Panc1 (cell line): Measurements from ENCODE around the gene C16orf89. TPM values are rescaled to one million over a fixed set of nuclear protein-coding genes. Genes with fewer than 3 reads are reported as not detected.

Source experiments
- ATAC-seq: fragments of 200-7000 bp; cut with Tn5 transposase; 2 replicates; pipeline ENCODE4 v1.9.1; 2020; ENCODE audit warnings: mild to moderate bottlenecking, moderate library complexity
- BruUV-seq: library from RNA; stranded (reverse); fragments of 400-500 nt; replicated peaks from 2 replicates; lab custom pipeline; 2021; lab: Mats Ljungman, UMichigan
- CTCF ChIA-PET: fragments of 300-600 bp; sonication (Branson Sonifier 250); formaldehyde crosslinking; loops from one replicate; lab custom pipeline; 2022; ENCODE audit warnings: antibody characterized with exemption; lab: Charles Lee
- POLR2A ChIA-PET: fragments of 300-600 bp; sonication (Branson Sonifier 250); formaldehyde crosslinking; loops from one replicate; lab custom pipeline; 2022; ENCODE audit warnings: antibody characterized with exemption; lab: Charles Lee
- DNase-seq: peaks from one replicate; pipeline ENCODE4 v3.0.0-alpha.2; 2010; ENCODE audit warnings: low read depth, low spot score
- H3K27ac ChIP-seq: 2 replicates; pipeline ENCODE4 v1.5.1; 2011; ENCODE audit warnings: mild to moderate bottlenecking, low read length, inconsistent platforms
- H3K27me3 ChIP-seq: fragments of 200-500 bp; sonication (Bioruptor generic); 2 replicates; pipeline ENCODE4 v1.6.0; 2014; ENCODE audit warnings: low read length, inconsistent platforms; ENCODE audit not compliant: control insufficient read depth, insufficient read depth
- H3K36me3 ChIP-seq: fragments of 200-500 bp; sonication (Bioruptor generic); 2 replicates; pipeline ENCODE4 v1.5.1; 2014; ENCODE audit warnings: inconsistent platforms, mild to moderate bottlenecking, low read length, moderate library complexity; ENCODE audit not compliant: control insufficient read depth, insufficient read depth
- H3K4me1 ChIP-seq: 2 replicates; pipeline ENCODE4 v1.5.1; 2011; ENCODE audit warnings: inconsistent platforms, mild to moderate bottlenecking, low read length, moderate library complexity; ENCODE audit not compliant: control insufficient read depth, insufficient read depth
- H3K4me3 ChIP-seq, 2 experiments: 2 replicates each; pipeline ENCODE4 v1.5.1; 2011 to 2012; ENCODE audit warnings: low read depth in 2 of 2, low read length in 2 of 2, mild to moderate bottlenecking in 2 of 2, inconsistent platforms in 1 of 2, moderate library complexity in 1 of 2
- H3K9me3 ChIP-seq: fragments of 200-500 bp; sonication (Bioruptor generic); 2 replicates; pipeline ENCODE4 v1.5.1; 2014; ENCODE audit warnings: low read depth, mild to moderate bottlenecking, inconsistent platforms, low read length, moderate library complexity; ENCODE audit not compliant: control insufficient read depth, insufficient read depth
- POLR2AphosphoS5 ChIP-seq: IDR thresholded peaks from 2 replicates; pipeline ENCODE4 v1.6.1; 2012; ENCODE audit warnings: mild to moderate bottlenecking, low read depth, low read length, moderate library complexity
- SIN3A ChIP-seq: IDR thresholded peaks from 2 replicates; pipeline ENCODE4 v1.6.1; 2012; ENCODE audit warnings: low read depth, mild to moderate bottlenecking, low read length, moderate library complexity, borderline replicate concordance; ENCODE audit not compliant: insufficient read depth
- TCF7L2 ChIP-seq: IDR thresholded peaks from 2 replicates; pipeline ENCODE4 v1.6.1; 2011; ENCODE audit warnings: mild to moderate bottlenecking, low read depth, low read length, inconsistent platforms
- in situ Hi-C: cut with HindIII; loops from 2 replicates; pipeline ENCODE4 v1.10.0; 2016; ENCODE audit warnings: low sequenced_read_pairs, low pct_unique_long_range_greater_than_20kb
- intact Hi-C: fragments of 100-400 bp; cut with micrococcal nuclease; formaldehyde crosslinking; loops from one replicate; pipeline ENCODE4 v1.10.0; 2022; ENCODE audit not compliant: unreplicated experiment
- total RNA-seq: library from RNA; stranded (reverse); gene quantifications from one replicate; pipeline ENCODE4 v1.2.1, GENCODE V29; 2021; ENCODE audit not compliant: unreplicated experiment
- TF ChIP-seq, protein P1 (sequence below), 2 experiments: IDR thresholded peaks; 2 replicates each; pipeline ENCODE4 v1.6.1; 2011 to 2012; ENCODE audit warnings: low read depth in 2 of 2, control low read depth in 1 of 2, low read length in 1 of 2, mild to moderate bottlenecking in 1 of 2, moderate library complexity in 1 of 2; ENCODE audit not compliant: insufficient read depth in 1 of 2
- TF ChIP-seq, protein P2 (sequence below): fragments of 450-650 bp; IDR thresholded peaks from 2 replicates; pipeline ENCODE4 v1.5.1; 2017; ENCODE audit warnings: mild to moderate bottlenecking

The C16orf89 gene
- total RNA-seq, 1 experiment from 2014 or later: not detected

DNA sequence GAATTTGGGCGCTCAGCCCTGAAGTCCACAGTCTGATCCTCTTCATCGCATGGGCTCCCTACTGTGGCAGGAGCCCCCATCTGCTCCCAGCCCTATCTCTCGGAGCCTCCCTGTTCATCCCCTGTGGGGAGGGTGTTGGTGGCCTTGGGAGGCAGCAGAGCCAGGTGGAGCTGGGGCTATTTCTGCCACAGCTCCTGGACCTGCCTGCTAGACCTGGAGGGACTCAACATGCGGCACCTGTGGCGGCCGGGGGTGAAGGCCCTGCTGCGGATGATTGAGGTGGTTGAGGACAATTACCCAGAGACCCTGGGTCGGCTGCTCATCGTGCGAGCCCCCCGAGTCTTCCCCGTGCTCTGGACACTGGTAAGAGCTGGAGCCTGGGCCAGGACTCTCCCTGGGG is 62.5 kb downstream of the C16orf89 start:
- no peak overlapping the region for H3K4me3 ChIP-seq

DNA sequence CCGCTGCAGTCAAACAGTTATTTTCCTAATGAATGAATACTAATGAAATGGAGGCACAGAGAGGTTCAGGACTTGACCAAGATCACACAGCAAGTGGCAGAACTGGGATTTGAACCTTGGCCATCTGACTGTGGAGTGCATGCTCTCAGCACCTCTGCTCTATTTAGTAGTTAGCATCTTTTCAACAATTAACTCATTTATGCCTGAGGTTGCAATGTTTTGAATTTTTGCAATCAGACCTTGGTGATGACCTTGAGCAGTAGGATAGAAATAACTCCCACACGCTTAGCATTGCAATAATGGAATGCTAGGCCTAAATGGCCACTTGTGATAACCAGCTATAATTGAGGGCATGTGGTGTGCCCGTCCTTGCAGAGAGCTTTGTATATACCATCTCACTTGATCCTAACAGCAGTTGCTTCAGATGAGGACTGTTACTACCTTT is 63.0 kb downstream of the C16orf89 start:
- no peaks in the 10 kb centered on the region for H3K36me3 ChIP-seq
- BruUV-seq: no TSS peak
- no peaks in the 10 kb centered on the region for H3K9me3 ChIP-seq
- H3K27me3 ChIP-seq: no peaks in the 10 kb centered on the region
- H3K4me1 ChIP-seq: no peaks in the 10 kb centered on the region
- H3K4me3 ChIP-seq: no peak overlapping the region
- H3K27ac ChIP-seq: no peak overlapping the region
- ChIA-PET CTCF (no interaction called here), POLR2A (no interaction called here)
- DNase-seq (no peak), ATAC-seq (0 out of 2 replicates have a peak, but pooled peaks have one; percentile 10)
- intact Hi-C loops: no loop called here
- no peak for TF ChIP-seq TCF7L2
- TF ChIP-seq, protein P1, sequence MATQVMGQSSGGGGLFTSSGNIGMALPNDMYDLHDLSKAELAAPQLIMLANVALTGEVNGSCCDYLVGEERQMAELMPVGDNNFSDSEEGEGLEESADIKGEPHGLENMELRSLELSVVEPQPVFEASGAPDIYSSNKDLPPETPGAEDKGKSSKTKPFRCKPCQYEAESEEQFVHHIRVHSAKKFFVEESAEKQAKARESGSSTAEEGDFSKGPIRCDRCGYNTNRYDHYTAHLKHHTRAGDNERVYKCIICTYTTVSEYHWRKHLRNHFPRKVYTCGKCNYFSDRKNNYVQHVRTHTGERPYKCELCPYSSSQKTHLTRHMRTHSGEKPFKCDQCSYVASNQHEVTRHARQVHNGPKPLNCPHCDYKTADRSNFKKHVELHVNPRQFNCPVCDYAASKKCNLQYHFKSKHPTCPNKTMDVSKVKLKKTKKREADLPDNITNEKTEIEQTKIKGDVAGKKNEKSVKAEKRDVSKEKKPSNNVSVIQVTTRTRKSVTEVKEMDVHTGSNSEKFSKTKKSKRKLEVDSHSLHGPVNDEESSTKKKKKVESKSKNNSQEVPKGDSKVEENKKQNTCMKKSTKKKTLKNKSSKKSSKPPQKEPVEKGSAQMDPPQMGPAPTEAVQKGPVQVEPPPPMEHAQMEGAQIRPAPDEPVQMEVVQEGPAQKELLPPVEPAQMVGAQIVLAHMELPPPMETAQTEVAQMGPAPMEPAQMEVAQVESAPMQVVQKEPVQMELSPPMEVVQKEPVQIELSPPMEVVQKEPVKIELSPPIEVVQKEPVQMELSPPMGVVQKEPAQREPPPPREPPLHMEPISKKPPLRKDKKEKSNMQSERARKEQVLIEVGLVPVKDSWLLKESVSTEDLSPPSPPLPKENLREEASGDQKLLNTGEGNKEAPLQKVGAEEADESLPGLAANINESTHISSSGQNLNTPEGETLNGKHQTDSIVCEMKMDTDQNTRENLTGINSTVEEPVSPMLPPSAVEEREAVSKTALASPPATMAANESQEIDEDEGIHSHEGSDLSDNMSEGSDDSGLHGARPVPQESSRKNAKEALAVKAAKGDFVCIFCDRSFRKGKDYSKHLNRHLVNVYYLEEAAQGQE (IDR thresholded peaks at IDR 0.05; ENCODE audit: insufficient read depth in 1 of 2, low read depth in 2 of 2, low read length in 1 of 2): no peak
- TF ChIP-seq, protein P2, sequence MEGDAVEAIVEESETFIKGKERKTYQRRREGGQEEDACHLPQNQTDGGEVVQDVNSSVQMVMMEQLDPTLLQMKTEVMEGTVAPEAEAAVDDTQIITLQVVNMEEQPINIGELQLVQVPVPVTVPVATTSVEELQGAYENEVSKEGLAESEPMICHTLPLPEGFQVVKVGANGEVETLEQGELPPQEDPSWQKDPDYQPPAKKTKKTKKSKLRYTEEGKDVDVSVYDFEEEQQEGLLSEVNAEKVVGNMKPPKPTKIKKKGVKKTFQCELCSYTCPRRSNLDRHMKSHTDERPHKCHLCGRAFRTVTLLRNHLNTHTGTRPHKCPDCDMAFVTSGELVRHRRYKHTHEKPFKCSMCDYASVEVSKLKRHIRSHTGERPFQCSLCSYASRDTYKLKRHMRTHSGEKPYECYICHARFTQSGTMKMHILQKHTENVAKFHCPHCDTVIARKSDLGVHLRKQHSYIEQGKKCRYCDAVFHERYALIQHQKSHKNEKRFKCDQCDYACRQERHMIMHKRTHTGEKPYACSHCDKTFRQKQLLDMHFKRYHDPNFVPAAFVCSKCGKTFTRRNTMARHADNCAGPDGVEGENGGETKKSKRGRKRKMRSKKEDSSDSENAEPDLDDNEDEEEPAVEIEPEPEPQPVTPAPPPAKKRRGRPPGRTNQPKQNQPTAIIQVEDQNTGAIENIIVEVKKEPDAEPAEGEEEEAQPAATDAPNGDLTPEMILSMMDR: no peak
- TF ChIP-seq SIN3A: no peak
- TF ChIP-seq POLR2AphosphoS5: no peak
- in situ Hi-C loops: no loop called here

More for the DNA sequence above, 62.5 kb downstream of the C16orf89 start:
- intact Hi-C loops: no loop called here
- CTCF ChIA-PET: no interaction called here
- no peaks in the 10 kb centered on the region for H3K4me1 ChIP-seq
- POLR2A ChIA-PET: no interaction called here
- DNase-seq (no peak), ATAC-seq (no peak)
- H3K27me3 ChIP-seq: no peaks in the 10 kb centered on the region
- TF ChIP-seq TCF7L2 (no peak), POLR2AphosphoS5 (no peak), SIN3A (no peak)
- TF ChIP-seq, protein P2: no peak
- TF ChIP-seq, protein P1 (IDR thresholded peaks at IDR 0.05; ENCODE audit: insufficient read depth in 1 of 2, low read depth in 2 of 2, low read length in 1 of 2): no peak
- H3K27ac ChIP-seq: no peak overlapping the region
- no TSS peak for BruUV-seq
- in situ Hi-C loops: no loop called here
- H3K36me3 ChIP-seq: no peaks in the 10 kb centered on the region
- H3K9me3 ChIP-seq: no peaks in the 10 kb centered on the region
